ENCODE results near the gene HEMK1.

The HEMK1 gene

DNA sequence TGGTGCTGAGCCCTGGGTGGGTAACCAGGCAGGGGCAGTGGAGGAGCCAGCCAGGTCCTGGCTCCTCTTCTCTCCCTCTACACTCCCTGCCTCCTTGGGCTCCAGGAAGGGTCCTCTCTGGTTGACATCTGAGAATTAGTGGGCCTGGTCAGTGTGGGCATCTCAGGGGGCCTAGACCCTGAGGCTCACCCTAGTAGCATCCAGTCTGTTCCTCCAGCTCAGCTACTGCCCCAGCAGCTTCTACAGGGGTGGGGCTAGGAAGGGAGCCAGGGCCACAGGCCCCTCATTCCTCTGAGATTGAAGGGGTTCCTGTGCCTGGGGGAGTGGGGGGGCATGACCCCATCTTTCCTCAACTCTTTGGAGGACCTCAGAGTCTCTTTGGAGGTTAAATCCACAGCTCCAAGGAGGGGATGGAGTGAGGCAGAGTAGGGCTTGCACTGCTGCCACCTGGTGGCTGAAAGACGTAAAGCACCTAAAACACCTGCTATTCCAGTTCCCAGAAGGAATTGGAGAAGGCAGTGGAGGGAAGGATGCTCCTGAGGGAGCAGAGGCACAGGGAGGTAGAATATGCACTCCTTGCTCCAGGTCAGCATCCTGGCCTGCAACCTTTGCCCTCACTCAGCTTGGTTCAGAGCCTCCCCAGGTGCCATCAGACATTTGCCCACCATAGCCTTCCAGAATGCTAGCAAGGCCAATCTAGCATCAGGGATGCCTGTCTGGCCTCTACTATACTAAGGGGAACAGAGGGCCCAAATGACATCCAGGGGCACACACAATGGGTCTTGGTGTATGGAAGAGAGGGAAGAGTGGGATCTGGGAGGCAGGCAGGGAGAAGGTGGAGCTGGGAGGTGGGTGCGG, 26.9 kb upstream of the HEMK1 start:
- peak; percentile 79 for DNase-seq (ENCODE audit: low spot score)

GRCh38 chr3:50545781-50546180, 23.5 kb upstream of the HEMK1 start:
- no peak for DNase-seq (ENCODE audit: low spot score)

DNA sequence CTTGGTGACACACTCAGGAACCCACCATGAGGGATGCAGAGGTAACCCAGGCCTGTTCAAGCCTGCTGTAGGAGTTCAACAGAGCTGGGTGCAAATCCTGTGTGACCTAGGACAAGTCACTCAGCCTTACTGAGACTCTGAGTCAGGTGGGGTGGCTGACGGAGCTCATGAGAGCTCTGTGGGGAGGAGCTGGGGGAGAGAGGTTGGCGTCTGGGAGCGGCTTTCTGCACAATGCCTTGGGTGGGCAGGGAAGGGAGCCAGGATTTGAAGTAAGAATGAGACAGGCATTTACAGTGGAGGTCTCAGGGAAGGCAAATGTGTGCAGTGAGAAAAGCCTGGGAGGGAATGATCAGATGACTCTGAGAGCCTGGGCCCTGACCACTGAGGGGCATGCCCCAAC, 20.1 kb upstream of the HEMK1 start:
- no peak for DNase-seq (ENCODE audit: low spot score)

DNA sequence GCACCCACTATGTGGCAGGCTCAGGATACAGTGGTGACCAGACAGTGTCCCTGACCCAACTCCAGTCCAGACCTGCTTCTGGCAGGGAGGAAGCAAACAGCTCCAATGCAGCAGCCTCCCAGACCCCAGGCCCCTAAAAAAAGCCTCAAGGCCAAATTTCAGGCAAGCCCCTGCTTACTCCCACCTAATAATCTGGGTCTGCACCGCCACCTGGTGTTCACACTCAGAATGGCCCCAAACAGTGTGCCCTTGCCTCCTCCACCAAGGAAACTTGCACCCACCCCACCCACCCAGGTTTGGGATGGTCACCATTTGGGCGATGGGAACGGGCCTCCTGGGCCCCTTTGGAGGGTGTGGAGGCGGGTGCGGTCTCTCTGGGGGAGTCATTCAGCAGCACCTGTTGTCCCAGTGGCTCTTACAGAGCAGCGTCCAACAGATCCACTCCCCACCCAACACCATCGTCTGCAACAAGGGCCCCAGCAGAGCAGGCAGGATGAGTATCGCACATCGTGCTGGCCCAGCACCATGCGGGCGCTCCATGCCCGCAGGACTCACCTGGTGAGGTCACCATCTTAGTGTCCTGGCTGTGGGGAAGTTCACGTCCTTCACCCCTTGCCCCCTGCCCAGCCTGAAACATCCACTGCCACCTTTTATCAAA, 19.1 kb upstream of the HEMK1 start:
- DNase-seq (ENCODE audit: low spot score), result peak; percentile 71

DNA sequence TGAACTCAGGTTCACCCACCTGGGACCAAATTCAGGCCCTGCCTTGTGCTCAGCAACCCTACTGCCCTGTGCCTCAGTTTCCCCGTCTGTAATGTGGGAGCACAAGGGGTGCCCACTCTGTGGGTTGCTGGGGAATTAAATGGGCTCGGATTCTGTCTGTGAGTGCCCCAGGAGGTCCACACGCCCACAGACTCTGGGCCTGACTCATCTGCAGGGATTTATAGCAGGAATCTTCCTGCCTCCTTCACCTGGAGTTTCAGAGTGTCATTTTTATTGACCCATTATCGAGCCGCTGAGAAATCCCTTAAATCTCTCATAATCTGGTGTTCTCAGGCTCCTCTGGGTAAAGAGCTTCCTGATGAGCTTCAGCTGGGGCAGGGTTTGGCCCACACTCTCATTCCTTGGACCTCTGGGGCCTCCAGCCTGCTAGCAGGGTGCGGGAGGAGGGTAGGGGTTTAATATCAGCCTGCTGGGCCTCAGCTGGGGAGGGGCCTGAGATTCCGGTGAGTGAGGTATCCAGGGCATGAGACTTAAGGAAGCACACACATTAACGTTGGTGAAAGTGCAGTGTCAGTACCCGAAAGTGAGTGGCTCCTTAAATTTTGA, 18.2 kb upstream of the HEMK1 start:
- no peak for DNase-seq (ENCODE audit: low spot score)

GRCh38 chr3:50551681-50552435, 17.5 kb upstream of the HEMK1 start:
- no peak for DNase-seq (ENCODE audit: low spot score)

GRCh38 chr3:50552598-50552997, 16.7 kb upstream of the HEMK1 start:
- DNase-seq (ENCODE audit: low spot score), result no peak

DNA sequence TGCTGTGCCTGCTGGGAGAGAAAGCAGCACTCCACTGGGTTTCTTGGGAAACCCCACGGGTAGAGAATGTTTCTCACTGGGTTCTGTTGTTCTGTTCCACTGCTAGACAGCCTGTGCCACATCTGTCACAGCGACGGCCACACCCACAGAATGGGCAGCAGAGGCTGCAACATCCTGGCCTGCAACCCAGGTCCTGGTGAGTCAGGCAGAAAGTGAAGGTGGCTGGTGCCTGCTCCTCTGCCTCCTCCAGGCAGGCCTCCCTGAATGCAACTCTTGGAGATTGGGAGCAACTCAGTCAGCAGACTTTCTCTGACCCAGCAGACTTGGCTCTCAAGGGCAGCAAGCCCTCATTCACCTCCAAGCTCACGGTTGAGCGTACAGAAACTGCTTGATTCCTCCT, 14.8 kb upstream of the HEMK1 start:
- no peak for DNase-seq (ENCODE audit: low spot score)

- DNase-seq (ENCODE audit: low spot score), result no peak
These were observed 12.2 kb upstream of the HEMK1 start for GRCh38 chr3:50557106-50557505.

GRCh38 chr3:50557915-50558314, 11.4 kb upstream of the HEMK1 start:
- no peak for DNase-seq (ENCODE audit: low spot score)

- DNase-seq (ENCODE audit: low spot score), result no peak
These were observed 9.6 kb upstream of the HEMK1 start for GRCh38 chr3:50559702-50560101.

- no peak for DNase-seq (ENCODE audit: low spot score)
These were observed 6.5 kb upstream of the HEMK1 start for GRCh38 chr3:50562861-50563260.

- DNase-seq (ENCODE audit: low spot score), result no peak
These were observed 5.5 kb upstream of the HEMK1 start for GRCh38 chr3:50563867-50564266.

DNA sequence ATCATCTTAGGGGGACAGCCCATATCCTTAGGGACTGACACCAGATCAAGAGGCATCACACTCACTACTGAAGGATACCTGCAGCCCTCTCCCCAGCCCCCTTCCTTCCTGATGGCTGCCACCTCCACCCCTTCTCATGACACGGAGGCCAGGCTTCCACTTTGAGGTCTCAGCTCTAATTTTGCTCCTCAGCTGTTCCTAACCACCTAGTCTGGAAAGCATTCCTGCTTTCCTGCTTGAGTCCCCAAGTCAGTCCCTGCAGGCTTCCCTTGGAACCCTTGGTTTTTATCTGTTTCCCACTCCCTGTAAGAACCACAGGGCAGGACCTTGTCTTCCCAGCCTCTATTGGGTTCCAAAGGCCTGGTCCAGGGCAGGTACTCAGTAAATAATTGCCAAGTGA, 5.0 kb upstream of the HEMK1 start:
- DNase-seq (ENCODE audit: low spot score), result no peak

DNA sequence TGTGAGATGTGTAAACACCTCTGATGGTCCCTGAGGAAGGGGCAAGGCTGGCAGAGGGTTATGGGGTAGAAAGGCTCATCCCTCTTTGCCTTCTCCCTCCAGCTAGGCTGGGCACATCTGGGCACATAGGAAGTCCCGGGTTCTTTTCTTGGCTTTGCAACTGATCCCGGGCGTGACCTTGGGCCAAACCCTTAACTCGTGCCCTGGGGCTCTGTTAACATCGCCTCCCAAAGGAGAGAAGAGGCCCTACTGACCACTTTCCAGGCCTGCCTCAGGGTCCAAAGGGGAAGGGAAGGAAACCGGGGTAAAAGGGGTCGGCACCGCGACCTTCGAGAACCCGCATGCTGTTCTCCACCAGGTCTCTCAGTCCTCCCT, 2.3 kb upstream of the HEMK1 start:
- no peak for DNase-seq (ENCODE audit: low spot score)

DNA sequence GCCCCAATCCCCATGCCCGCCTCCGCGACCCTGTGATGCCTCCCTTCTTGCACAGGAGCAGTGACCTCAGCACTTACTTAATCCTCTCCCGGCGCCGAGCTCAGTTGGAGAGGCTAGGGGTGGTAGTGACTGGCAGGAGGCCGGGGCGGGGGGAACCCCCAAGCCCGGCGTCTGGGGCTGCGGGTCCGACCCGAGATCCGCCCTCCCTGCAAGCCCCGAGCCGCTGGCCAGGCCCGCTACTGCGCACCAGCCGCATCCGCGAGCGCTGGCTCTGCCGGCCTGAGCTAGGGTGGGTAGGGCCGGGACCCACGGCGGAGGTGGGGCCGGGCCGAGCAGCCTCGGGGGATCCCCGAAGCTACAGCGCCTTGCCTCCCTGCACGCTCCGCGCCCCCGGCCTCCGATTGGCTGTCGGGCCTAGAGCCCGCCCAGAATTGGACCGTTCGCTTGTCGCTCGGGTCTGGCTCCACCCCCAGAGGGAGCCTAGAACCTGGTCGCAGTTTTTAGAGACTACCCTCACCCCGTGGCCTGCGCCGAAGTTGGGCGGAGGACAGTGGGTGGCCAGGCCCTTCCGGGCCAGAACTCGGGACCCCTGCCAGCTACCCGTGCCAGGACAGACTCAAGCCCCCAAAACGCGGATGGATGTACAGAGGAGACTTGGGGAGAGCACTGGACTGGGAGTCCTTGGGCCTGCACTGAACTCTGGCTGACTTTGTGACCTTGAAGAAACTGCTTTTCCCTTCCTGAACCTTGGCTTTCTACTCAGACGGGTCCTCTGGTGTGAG, 1.7 kb upstream of the HEMK1 start, which contains the start of gene C3orf18:
Gene C3orf18 (minus strand): TSS at position 362 of the 782 bp plus-strand sequence. CDS start 2,048 bp downstream, outside the sequence.
- peak; percentile 92 for DNase-seq (ENCODE audit: low spot score)

DNA sequence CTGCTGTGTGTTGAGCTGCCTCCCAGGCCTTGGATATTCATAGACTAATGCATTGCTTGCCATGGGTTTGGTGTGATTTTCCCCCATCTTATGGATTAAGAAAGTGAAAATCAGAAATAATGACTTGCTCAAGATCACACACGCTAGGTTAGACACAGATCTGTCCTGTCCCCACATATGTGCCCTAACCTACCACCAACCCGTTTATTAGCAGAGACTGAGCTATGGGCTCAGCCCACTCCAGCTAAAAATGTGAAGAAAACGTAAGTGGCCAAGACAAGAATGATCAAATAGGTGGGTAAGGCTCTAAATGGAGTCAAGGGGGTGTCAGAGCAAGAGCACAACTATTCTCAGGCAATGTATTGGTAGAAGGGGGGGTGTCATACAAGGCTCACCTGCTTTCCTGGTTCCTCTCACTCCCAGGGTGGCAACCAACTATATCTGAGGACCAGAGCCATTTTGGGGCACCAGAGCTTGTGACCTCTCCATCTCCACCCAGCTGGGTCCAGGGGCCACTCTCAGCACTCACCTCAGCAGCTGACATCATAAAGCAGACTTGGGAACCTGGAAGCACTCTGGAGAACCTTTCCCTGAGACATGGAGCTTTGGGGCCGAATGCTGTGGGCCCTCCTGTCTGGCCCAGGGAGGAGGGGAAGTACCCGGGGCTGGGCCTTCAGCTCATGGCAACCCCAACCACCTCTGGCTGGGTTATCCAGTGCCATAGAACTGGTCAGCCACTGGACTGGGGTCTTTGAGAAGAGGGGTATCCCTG, 1.4 kb downstream of the HEMK1 start:
- DNase-seq (ENCODE audit: low spot score), result no peak

GRCh38 chr3:50571486-50571885, 2.2 kb downstream of the HEMK1 start:
- DNase-seq (ENCODE audit: low spot score), result no peak

DNA sequence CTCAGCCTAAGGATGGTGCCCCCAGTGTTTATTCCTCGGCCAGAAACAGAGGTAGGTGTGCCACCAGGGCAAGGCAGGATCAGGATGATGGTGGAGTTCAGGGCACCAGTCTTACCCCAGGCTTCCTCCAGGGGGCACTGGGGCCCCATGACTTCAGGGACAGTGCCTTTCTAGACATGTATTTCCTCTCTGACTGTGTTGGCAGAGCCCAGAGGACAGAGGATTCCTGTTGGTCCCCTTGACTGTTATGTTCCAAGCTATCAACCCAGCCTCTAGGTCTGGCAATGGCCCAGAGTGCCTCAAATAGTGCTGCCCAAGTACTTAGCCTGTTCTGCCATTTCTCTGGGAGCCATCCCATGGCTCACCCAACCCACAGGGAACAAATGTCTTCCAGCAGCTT, 2.8 kb downstream of the HEMK1 start:
- DNase-seq (ENCODE audit: low spot score), result peak; percentile 88

DNA sequence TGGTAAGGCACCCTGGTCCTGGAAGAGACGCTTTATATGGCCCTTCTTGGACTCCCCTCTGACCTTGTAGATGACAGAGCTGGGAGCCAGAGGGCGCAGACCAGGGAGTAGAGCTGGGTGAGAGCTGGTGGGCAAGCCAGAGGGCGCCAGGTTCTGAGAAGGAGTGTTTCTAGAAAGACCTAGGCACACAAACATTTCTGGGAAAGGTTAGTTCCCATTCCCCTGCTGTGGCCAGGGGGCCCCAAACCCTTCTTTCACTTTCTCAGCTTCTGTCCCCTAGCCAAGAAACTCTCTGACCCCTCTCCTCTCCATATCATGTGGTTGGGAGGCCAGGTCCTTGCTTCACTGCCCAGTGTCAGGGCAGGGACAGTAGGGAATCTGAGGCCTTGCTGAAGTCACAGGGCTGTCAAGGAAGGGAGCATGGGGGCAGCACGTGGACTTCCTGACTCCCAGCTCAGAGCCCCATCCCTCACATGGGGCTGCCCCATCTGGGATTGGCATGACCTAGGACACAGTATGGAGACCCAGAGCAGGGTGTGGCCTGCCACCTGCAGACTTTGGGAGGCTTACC, 3.6 kb downstream of the HEMK1 start:
- DNase-seq (ENCODE audit: low spot score), result peak; percentile 27
